IPS-NIHi7 (cell line): ENCODE measurements around the gene PARD3.

Experiments used
- DNase-seq: peaks from one replicate; pipeline ENCODE4 v3.0.0; 2012; ENCODE audit warnings: mixed read lengths; ENCODE audit errors: extremely low spot score

PARD3 gene

GRCh38 chr10:34581801-34582532 is 233.1 kb downstream of the PARD3 start:
- no peak for DNase-seq

- DNase-seq: no peak
Measured at GRCh38 chr10:34580643-34581042, 234.5 kb downstream of the PARD3 start.

- DNase-seq: no peak
Measured at GRCh38 chr10:34580214-34580613, 234.9 kb downstream of the PARD3 start.

- DNase-seq: no peak
Measured at GRCh38 chr10:34578468-34578867, 236.6 kb downstream of the PARD3 start.

GRCh38 chr10:34576797-34577196 is 238.3 kb downstream of the PARD3 start:
- no peak for DNase-seq

GRCh38 chr10:34575882-34576281 is 239.2 kb downstream of the PARD3 start:
- DNase-seq: no peak

GRCh38 chr10:34574353-34574934 is 240.7 kb downstream of the PARD3 start:
- no peak for DNase-seq

GRCh38 chr10:34570887-34571286 is 244.2 kb downstream of the PARD3 start:
- no peak for DNase-seq

- no peak for DNase-seq
Measured at GRCh38 chr10:34567659-34568253, 247.3 kb downstream of the PARD3 start.

- no peak for DNase-seq
Measured at GRCh38 chr10:34565934-34566333, 249.2 kb downstream of the PARD3 start.

- no peak for DNase-seq
Measured at GRCh38 chr10:34558093-34558583, 257.0 kb downstream of the PARD3 start.

- DNase-seq: no peak
Measured at GRCh38 chr10:34557173-34557572, 257.9 kb downstream of the PARD3 start.

- DNase-seq: no peak
Measured at GRCh38 chr10:34555653-34556052, 259.4 kb downstream of the PARD3 start.

GRCh38 chr10:34553747-34554146 is 261.3 kb downstream of the PARD3 start:
- no peak for DNase-seq

- DNase-seq: no peak
Measured at GRCh38 chr10:34551295-34551694, 263.8 kb downstream of the PARD3 start.

- no peak for DNase-seq
Measured at GRCh38 chr10:34549953-34550352, 265.1 kb downstream of the PARD3 start.

GRCh38 chr10:34549001-34549400 is 266.1 kb downstream of the PARD3 start:
- no peak for DNase-seq

- no peak for DNase-seq
Measured at GRCh38 chr10:34548466-34548865, 266.6 kb downstream of the PARD3 start.

- DNase-seq: no peak
Measured at GRCh38 chr10:34547695-34548094, 267.4 kb downstream of the PARD3 start.

- no peak for DNase-seq
Measured at GRCh38 chr10:34547291-34547690, 267.8 kb downstream of the PARD3 start.

GRCh38 chr10:34544400-34544799 is 270.7 kb downstream of the PARD3 start:
- no peak for DNase-seq

GRCh38 chr10:34543716-34544115 is 271.4 kb downstream of the PARD3 start:
- DNase-seq: no peak

- DNase-seq: no peak
Measured at GRCh38 chr10:34540492-34540891, 274.6 kb downstream of the PARD3 start.
